HG03521 (cell line): ENCODE data around the gene HOXA9.

Experiments used
- ATAC-seq: cut with Tn5 transposase; IDR thresholded peaks from one replicate; pipeline ENCODE4 v1.9.1; 2021; ENCODE audit warnings: mild to moderate bottlenecking, moderate library complexity; ENCODE audit not compliant: unreplicated experiment

The HOXA9 gene

DNA sequence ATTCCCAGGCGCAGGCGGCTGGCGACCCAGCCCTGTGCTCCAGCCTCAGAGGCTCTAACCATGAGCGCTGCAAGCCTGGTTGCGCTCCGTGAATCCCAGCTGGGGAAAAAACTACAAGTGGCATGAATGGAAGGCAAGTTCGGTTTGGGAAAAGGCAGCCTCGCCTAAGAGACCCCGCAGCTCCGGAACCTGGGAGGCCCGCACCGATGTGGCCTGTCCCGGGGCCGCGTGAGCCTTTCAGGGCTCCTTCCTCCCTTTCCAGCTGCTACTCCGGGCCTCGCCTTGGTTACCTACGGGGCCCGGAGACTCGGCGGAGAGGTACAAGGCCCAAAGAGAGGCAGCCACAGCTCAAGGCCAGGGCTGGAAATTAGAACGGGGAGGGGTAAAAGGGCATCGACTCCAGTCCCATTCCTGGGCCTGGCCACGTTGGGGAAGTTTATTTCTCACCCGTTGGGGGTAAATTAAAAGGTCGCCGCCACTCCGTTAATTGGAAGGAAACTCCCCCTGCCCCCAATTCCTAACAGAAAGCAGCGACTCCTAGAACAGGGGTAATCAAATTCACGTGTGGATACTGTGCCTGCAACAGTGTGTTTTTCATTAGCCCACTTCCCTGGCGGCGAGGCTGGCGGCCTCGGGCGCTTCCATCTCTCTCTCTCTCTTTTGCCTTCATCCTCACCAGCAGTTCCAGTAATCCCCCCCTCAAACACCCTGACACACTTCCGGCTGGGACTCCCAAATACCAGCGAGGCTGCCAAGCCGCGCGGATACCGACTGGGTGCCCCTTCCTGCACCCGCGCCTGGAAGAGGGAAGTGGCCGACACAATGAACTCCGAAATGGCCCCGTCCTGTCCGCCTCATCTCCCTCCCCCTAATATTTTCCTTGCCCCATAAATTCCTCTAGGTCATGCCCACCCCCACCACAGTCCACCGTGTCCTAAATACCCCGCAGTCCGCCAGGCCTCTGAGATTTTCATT, 1.5 kb upstream of the HOXA9 start:
- no peak for ATAC-seq

DNA sequence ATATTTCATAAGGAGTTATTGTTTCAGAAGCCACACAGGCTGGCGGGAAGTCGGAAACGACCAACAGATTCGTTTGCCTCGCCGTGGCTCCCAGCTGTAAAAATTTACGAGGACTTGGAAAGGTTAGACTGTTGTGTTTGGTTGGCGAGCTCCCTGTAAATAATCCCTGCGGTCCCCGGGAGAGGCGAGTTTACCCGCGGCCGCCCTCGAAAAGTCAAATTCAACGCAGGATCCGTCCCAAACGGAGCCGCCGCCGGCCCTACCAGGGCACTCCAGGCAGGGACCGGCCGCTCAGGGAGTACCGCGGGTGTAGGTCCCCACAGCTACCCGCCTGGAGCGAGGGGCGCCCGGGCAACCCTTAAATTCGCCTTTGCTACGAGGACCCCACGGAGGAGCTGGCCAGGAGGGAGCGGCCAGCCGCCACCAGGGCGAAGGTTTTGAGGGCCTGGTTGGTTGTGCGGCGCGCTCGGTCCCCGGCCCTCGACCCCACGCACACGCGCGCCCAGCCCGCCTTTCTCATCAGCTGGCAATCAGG, 726 bp upstream of the HOXA9 start:
- ATAC-seq: no peak

DNA sequence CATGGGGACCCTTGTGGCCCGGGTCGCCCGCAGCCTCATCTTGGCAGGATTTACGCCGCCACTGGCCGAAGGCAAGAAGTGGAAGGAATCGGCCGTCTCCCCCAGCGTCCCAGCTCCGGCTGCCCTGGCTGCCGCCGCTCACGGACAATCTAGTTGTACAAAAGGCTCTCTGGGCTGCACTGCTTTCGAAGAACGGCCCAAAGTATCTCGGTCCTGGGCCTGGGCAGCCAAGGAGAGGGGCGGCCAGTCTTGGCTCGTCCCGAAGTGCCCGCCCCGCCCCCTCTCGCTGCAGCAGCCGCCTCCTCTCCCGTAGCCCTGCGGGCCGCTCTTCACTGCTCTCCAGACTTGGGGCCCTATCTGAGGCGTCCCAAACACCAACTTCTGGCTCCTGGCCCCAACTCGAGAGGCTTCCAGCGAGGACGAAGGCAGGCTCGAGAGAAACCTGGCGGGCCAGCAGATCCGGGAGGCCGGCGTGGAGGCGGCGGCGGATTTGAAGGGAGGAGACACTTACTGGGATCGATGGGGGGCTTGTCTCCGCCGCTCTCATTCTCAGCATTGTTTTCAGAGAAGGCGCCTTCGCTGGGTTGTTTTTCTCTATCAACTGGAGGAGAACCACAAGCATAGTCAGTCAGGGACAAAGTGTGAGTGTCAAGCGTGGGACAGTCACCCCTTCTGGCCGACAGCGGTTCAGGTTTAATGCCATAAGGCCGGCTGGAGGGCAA, 809 bp downstream of the HOXA9 start:
- ATAC-seq: no peak

DNA sequence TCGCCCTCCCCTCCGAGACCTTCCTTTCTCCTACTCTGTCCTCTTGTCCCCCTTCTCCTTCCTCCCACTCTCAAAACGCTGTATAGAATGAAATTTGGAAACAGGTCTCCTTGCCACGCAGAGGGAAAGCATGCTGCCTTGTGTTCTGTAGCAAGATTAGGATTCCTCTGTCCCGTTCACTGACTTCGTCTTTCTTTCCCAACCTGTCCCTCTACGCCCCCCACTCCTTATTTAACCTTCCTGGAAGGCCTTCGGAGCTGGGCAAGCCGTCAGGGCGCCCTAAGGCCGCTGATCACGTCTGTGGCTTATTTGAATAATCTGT, 1.3 kb downstream of the HOXA9 start:
- ATAC-seq: no peak

DNA sequence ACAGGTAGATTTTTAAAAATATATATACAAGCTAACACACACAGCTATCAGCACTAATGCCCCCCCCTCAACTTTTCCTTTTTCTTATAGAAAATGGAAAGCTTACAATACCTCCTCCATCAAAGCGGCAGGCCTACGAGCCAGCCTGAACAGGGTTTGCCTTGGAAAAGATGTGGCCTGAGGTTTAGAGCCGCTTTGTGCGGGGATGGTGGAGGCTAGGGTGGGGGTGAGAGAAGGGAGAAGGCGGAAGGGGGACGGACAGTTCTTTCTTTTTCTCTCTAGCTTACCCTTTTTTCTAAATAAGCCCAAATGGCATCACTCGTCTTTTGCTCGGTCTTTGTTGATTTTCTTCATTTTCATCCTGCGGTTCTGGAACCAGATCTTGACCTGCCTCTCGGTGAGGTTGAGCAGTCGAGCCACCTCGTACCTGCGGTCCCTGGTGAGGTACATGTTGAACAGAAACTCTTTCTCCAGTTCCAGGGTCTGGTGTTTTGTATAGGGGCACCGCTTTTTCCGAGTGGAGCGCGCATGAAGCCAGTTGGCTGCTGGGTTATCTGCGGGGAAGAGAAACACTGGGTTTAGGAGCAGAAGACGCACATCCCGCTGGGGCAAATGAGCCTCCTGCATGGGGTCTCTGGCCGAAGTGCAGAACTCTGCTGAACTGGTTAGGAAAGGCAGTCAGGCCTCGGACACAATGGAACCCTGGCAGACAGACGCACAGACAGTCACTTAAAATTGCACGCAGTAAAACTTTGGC, 1.9 kb downstream of the HOXA9 start:
- ATAC-seq: no peak

DNA sequence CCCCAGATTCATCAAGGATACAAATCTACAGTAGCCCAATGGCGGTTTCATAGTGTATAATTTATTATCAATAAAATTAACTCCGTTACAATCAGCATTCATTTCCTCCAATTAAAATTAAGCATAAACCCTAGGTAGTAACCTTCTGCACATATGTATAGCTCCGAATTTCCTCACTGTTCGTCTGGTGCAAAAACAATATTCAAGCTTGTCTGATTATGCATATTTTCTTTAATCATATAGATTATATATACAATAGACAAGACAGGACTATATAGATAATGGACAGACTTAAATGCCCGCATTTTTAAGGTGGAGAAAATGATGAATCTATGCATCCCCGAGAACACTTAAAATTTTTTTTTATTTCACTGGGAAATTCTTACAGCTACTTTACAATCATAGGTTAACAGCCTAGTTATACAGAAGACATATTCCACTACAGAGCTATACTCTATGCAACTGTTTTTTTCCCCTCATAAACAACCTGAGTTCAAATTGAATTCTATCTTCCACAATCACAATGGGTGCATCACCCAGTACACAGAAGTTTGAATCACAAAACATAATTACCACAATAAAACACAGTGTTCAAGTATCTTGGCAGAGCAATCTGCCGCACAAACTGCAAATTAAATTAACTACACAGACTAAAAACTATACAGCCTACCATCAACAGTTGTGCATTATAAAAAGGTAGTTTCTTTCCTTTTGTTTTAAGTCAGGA, 2.6 kb downstream of the HOXA9 start:
- no peak for ATAC-seq

DNA sequence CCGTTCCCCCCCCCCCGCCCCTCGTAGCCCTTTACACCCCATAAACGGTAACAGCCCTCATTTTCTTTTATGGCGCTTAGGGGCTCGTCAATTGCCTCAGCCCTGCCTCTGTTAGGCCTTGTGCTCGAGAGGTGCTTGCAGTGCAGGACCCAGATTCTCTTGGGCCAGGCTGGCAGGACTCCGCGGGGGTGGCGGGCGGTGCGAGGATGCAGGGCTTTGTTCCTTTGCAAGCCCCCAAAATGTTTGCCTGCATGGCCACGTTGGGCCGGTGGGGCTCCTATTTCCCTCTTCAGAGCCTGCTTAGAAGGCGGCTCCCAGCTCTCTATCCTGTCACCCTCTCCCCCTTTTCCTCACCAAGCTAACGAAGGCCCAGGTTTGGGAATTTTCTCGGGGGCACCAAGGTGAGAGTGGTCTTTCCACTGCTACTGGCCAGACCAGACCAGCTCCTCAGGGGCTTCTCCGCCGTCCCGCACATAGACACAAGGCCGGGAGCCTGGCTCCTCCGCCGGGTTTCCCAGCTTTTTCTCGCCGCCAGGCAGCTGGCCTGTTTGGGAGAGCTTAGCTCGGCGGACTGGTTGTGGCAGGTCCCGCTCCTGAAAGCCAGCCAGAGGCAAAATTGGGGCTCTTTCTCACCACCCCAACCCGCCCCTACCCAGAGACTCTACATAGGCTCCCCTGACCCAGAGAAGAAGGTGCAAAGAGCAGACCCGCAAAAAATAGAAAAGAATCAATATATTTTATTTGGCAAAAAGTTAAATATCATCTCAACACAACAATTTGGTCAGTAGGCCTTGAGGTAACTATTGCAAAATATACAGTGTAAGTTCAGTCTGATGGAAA, 3.4 kb downstream of the HOXA9 start:
- ATAC-seq: no peak

DNA sequence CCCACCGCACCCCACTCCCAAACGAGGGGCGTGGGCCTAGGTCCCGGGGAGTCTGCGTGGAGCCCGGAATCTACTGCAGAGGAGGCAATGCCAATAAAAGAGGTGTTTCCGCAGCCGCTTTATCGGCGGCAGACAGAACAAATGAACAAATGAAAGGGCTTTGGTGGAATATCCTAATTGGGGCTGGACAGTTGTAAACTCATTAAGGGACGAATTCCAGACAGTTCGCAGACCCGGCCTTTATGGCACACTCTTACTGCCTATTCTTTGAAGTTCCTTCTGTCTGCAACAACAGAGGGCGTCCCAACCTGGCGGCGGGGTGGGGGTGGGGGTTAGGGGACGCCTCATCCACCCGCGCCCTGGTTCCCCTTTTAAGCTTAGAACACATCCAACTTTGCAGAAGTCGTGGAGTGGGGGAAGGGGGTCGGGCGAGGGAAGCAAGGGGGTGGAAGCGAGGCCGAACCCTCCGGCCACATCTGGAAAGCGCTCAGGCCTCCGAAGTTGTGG, 4.1 kb downstream of the HOXA9 start:
- ATAC-seq: no peak

DNA sequence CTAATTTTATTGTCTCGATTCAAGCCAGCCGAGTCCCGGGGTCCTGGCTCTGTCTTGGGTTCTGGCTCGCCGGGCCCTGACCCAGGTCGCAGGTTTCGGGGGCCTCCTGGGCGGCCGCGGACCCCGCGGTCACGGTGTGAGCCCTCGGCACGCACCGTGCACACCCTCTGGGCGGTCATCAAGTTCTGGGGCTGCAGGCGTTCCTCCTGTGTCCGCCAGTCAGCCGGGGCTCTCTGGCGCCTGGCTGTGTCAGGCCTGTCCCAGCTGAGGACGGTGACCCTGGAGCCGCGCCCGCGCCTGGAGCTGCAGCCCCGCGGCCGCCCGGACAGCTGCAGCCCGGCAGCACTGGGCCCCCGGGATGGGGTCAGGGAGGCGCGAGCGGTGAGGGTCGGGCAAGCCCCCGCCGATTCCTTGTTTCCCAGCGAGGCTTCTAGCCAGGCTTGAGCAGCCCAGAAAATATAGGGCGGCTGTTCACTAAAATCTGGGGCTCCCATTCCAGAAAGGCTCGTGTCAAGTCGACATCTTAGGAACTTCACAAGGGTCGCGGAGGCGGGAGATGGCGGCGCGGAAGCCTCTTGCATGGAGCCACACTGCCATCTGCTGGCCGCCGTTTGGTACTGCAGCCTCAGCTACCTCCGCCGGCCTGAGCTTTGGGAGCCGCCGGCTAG, 4.7 kb downstream of the HOXA9 start:
- ATAC-seq: peak; percentile 40

DNA sequence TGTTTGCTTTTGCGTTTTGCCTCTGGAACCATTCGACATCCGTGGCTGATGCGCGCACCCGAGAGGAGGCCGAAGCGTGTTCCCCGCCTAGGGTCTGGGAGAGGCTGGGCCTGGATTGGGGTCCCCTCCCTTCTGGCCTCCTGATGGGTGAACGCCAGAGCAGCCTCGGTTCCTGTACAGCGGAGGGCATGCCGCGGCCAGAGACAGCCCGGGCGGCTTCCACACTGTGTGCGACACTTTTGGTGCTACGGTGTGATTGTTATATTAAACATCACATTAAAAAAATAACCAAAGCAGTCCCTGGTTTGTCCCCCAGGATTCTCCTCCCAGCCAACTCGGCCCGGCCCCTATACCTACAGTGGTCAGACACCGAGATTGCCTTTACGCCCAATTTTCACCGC, 5.2 kb downstream of the HOXA9 start:
- no peak for ATAC-seq

DNA sequence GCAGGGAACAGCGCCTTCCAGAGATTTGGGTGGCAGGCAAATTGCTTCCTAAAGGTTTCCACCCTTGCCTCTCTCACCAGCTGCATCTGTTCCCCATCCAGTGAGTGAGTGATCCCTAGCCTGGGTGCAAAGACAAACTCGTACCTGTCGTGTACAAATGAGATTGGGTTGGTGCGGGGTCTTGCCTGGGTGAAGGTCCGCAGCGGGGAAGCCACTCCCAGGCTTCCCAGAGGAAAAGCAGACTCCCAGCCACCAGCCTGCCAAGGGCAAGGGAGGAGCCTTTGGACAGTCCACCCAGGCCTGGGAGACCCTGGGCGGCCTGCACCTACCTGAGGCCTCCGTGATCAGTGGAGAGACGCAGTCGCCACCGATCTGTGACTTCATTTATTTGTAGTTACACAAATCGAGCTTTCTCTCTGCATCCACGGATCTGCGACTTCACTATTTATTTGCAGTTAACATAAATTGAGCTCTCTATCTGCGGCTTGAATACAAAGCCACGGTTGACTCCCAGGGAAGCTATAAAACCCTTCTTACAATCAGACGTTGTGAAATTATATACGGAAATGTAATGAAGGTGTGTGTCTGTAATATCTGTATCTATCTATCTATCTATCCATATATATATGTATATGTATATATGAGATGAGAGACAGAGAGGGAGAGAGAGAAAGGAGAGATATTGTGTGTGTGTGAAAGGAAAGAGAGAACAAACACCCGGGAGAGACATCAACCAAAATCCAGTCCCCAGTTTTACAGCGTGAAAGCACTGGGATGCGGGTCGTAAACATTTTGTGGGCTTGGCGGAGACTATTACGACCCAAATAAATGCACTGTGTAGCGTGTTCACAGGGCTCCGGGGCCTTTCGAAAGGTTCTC, 5.8 kb downstream of the HOXA9 start:
- ATAC-seq: no peak

DNA sequence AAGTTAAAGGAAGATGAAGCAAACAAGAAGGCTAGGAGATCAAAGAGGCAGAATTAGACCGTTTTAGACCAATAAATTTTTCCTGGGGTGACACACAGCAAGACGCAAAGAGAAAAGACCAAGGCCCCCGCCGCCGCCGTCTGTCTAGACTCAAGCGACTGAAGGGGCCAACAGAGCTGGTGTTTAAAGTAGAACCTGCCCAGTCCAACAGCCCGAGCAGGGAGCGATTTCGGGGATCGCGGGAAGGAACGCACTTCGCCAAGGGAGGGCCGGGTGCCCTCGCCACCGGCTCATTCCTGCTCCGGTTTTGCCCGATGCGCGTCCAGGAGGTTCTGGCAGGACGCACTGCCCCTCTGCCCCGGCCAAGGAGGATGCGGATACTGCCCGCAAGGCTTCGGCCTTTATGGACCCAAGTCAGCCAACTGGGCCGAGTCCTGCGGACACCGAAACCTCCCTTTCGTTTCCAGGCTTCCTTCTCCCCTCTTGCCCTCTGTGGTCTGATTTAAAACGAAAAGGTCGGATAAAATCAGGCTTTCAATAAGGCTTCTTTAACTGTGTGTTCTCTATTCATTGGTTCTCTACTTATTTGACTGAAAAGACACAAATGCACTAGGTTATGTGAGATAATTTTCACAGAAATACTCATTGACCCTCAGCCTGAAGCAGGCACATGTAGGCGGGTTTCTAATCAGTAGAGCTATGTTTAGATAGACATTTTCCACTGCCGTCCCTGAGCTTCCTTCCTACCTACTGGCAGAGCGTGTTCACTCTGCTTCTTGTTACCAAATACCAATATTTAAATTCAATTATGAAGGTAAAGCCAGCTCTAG, 6.7 kb downstream of the HOXA9 start:
- no peak for ATAC-seq

DNA sequence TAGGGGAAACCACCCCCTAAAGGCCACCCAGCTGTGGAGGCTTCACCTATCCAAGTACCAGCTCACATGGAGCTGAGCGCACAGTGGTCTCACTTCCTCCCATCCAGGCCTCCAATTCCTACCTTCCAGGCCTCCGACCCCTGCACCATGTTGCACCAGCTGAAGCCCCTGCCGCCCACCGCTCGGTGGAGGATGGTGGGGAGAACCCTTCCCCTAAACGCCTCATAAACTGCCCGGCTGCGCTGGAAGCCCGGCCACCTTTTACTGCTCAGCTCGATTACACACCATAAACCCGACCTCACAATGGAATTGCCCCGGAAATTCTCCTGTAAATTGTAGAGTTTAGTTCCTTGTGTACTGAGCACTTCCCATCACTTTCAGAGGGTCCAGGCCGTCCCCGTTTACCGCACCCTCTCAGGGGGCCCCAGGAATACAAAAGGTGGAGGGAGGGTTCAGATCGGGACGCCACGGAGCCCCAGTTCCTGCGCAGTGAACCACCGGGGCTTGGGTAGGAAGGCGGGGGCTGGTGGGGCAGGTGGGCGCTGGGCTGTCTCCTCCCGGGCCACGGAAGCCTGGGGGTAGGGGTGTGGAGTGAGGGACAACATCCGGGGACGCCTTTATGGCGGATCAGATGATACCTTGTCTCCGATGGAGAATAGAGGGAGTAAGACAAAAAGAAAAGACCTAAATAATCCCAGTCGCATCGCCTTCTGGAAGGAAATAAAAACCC, 7.5 kb downstream of the HOXA9 start:
- ATAC-seq: no peak

DNA sequence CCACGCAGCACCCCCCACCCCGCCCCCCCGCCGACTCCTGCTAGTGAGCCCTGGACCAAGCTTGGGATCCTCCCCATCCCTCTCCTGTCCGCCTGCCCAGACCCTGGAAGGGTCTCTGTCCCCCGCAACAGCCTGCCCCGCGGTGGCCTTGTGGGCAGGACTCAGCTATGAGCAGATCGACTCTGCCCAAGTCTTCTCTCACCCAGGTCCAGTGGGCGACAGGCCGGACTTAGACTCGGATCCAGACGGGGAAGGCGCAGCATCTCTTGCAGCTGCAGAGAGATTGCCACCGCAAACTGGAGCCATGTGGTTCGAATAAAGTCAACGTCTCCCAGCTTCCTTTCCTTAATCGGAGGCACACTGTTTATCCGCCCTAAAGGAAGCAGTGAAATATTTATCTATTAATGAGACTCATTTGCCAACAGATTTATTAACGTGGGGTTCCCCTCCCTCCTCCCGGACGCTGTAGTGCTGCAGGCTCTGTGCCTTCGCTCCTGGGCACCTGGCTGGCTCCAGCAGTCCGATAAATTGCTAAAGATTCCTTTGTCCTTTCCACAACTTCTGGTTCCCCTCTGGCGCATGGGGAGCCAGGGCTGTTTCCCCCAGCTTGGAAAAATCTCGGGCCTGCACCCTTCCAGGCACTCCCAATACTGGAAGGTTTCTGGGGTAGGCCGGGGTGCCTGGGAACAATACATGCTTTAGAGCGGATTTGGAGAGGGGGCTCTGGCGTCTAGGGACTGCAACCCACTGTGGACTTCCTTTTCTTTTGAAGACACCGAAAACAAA, 8.2 kb downstream of the HOXA9 start:
- ATAC-seq: no peak

DNA sequence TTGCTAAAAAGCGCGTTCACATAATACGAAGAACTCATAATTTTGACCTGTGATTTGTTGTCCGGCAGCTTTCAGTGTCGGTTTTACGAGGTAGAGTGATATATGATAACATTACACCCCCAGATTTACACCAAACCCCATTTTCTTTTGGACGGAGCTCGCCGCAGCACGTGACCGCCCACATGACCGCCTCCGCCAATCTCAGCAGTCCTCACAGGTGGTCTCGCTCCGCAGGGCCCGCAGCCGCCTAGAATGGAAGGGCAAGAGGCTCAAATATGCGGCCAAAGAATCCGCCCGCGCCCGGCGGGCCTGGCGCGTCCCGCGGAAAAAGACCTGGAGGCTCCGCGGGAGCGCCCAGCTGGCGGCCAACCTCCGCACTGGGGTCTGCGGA, 8.8 kb downstream of the HOXA9 start, which contains the start of gene HOXA7:
TSS of gene HOXA7 (minus strand) at position 168 of the 391 bp plus-strand sequence. CDS start at position 38, 130 bp downstream.
- ATAC-seq: no peak
